ENCODE data around the gene CRHR1.

The CRHR1 gene

DNA sequence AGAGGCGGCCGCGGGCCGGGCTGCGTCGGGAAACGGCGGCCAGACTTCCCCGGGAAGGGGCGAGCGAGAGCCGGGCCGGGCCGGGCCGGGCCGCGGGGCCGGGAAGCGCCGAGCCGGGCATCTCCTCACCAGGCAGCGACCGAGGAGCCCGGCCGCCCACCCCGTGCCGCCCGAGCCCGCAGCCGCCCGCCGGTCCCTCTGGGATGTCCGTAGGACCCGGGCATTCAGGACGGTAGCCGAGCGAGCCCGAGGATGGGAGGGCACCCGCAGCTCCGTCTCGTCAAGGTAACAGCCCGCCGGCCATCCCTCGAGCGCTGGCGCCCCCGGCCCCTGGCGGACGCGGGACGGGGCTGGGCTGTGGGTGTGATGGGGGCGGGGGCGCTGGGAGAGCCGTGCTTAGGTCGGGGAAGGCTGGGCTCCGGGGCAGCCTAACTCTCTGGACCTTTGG, at the start of gene CRHR1:
CRHR1 (plus strand) TSS at position 28 of the 448 bp plus-strand sequence; CDS start at position 253, 225 bp downstream.
- Histone ChIP-seq H3K36me3 (no peaks in the 10 kb centered on the region), H3K27ac (0 out of 2 replicates have a peak within 1 kb of the TSS, but pooled peaks have one; percentile 2), H3K9me3 (ENCODE audit: severe bottlenecking) (no peaks in the 10 kb centered on the region), H3K27me3 (ENCODE audit: insufficient read depth, low read depth, severe bottlenecking) (no peaks in the 10 kb centered on the region), H3K4me3 (ENCODE audit: low read depth, low read length) (peak within 1 kb of the TSS; percentile 73)
- TF ChIP-seq, protein P1, sequence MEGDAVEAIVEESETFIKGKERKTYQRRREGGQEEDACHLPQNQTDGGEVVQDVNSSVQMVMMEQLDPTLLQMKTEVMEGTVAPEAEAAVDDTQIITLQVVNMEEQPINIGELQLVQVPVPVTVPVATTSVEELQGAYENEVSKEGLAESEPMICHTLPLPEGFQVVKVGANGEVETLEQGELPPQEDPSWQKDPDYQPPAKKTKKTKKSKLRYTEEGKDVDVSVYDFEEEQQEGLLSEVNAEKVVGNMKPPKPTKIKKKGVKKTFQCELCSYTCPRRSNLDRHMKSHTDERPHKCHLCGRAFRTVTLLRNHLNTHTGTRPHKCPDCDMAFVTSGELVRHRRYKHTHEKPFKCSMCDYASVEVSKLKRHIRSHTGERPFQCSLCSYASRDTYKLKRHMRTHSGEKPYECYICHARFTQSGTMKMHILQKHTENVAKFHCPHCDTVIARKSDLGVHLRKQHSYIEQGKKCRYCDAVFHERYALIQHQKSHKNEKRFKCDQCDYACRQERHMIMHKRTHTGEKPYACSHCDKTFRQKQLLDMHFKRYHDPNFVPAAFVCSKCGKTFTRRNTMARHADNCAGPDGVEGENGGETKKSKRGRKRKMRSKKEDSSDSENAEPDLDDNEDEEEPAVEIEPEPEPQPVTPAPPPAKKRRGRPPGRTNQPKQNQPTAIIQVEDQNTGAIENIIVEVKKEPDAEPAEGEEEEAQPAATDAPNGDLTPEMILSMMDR (IDR thresholded peaks at IDR 0.05; ENCODE audit: low read depth, low read length), result no peak
- no peak for DNase-seq

DNA sequence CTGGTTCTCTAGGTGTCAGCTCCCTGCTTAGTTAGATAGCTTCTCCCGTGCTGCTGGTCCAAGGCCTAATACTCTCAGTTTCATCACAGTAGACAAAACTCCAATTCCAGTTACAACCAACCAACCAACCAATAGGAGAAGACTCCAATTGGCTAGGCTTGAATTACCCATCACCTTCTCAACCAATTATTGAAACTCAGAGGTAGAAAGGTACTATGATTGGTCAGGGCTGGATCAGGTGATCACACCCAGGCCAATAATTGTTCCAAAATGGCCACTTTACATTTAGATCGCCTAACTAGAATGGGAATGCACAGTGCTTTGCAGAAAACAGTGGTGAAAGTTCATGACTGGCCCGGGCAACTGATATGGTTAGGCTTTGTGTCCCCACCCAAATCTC, 49.5 kb upstream of the CRHR1 start:
- H3K27ac ChIP-seq, result no peak overlapping the region
- peaks cover 17% of the 10 kb centered on the region for H3K9me3 ChIP-seq (ENCODE audit: severe bottlenecking)
- H3K4me3 ChIP-seq (ENCODE audit: low read depth, low read length), result no peak overlapping the region
- TF ChIP-seq, protein P1 (IDR thresholded peaks at IDR 0.05; ENCODE audit: low read depth, low read length), result no peak
- no peaks in the 10 kb centered on the region for H3K36me3 ChIP-seq
- H3K27me3 ChIP-seq (ENCODE audit: insufficient read depth, low read depth, severe bottlenecking), result no peaks in the 10 kb centered on the region
- no peak for DNase-seq

DNA sequence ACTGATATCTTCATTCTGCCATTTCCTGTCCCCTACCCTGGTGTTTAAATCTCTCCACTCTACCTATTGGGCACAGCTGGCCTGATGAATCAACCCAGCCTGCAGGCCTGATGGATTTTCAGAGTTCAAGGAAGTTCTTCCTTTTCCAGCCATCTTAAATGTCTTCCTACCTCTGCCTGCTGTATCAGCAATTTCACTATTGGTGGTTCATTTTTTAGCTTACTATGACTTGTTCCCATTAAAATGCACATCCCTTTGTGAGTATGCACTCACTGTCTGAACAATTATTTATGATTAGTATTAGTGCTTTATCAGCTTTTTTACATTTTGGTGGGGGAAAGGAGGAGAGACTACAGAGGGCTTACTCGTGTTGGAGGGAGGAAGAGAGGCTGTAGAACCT, 48.6 kb upstream of the CRHR1 start:
- no peak for DNase-seq
- TF ChIP-seq, protein P1 (IDR thresholded peaks at IDR 0.05; ENCODE audit: low read depth, low read length), result no peak
- Histone ChIP-seq H3K9me3 (ENCODE audit: severe bottlenecking) (peaks cover 12% of the 10 kb centered on the region), H3K4me3 (ENCODE audit: low read depth, low read length) (no peak overlapping the region), H3K27ac (no peak overlapping the region), H3K36me3 (no peaks in the 10 kb centered on the region), H3K27me3 (ENCODE audit: insufficient read depth, low read depth, severe bottlenecking) (no peaks in the 10 kb centered on the region)

DNA sequence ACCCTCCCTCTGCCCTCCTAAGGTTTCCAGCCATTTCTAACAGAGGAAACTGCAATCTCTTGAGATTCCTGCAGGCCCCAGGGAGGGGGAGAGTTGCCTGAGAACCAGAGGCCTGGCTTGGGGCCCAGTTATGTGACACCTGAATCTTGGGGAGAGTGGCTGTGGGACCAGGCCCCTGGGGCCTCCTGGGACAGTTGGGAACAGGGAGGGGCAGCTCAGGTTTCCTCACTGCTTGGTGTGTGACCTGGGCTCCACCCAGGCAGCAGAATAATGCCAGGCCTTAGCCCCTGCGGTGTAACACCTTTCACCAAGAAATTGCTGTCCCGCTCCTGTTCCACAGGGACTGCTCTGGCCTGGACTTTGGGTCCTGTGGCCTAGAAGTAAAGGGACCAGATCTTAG, 44.3 kb upstream of the CRHR1 start:
- TF ChIP-seq, protein P1 (IDR thresholded peaks at IDR 0.05; ENCODE audit: low read depth, low read length), result no peak

DNA sequence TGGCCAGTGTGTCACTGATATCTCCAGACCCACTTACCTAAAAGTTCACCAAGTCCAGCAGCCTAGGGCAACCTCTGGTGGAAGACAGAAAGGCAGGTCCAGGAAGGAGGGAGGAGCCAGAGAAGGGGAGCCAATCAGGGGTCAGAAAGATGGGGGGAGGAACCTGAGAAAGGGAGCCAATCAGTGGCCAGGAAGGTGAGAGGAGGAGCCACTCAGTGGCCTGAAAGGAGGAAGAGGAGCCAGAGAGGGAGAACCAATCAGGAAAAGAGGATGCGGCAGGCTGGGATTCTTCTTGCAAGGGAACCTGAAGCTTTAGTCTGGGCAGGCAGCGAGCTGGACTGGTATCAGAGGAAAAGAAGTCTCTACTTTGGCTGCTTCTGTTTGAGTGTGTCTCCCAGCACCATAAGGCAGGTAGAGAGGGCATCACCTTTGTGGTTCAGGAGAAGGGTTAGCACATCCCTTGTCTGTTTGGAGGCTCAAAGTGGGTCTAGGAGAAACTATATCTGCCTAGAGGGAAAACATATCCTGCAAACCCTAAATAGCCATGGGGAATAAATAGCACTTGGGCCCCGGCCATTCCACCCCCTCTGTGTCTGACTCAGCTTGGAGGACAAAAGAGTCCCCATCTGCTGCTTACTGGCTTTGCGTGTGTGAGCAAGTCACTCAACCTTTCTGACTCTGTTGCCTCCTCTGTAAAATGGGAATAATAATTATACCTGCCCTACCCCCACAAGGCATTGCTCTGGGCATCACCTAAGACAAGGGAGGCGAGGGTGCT, 43.4 kb upstream of the CRHR1 start:
- TF ChIP-seq, protein P1 (IDR thresholded peaks at IDR 0.05; ENCODE audit: low read depth, low read length), result 0 out of 2 replicates have a peak, but pooled peaks have one; percentile 1
- no peaks in the 10 kb centered on the region for H3K27me3 ChIP-seq (ENCODE audit: insufficient read depth, low read depth, severe bottlenecking)
- no peaks in the 10 kb centered on the region for H3K36me3 ChIP-seq
- DNase-seq, result peak; percentile 78
- H3K4me3 ChIP-seq (ENCODE audit: low read depth, low read length), result no peak overlapping the region
- H3K9me3 ChIP-seq (ENCODE audit: severe bottlenecking), result no peaks in the 10 kb centered on the region
- no peak overlapping the region for H3K27ac ChIP-seq

More for the DNA sequence above, 44.3 kb upstream of the CRHR1 start:
- Histone ChIP-seq H3K36me3 (no peaks in the 10 kb centered on the region), H3K27ac (no peak overlapping the region), H3K4me3 (ENCODE audit: low read depth, low read length) (no peak overlapping the region), H3K9me3 (ENCODE audit: severe bottlenecking) (no peaks in the 10 kb centered on the region), H3K27me3 (ENCODE audit: insufficient read depth, low read depth, severe bottlenecking) (no peaks in the 10 kb centered on the region)
- no peak for DNase-seq
